Thymus (tissue), 11 donors: Measurements from ENCODE around the gene SRR. TPM values are rescaled to one million over a fixed set of nuclear protein-coding genes. Genes with fewer than 3 reads are reported as not detected.
"Not testable (repeated sequence)": the region's sequence is repeated elsewhere in the genome, so short reads cannot be mapped to it uniquely, and the experiment has no call there.

Experiments used
- DNase-seq, 9 donors: peaks; one replicate each; pipeline ENCODE4 v3.0.0-alpha.2; 2013; ENCODE audit warnings: low spot score in 9 of 9, low read depth in 6 of 9, missing footprints in 1 of 9
- H3K27ac ChIP-seq, 2 donors: one replicate each; pipeline ENCODE4 v1.5.1; 2013; ENCODE audit warnings: control low read depth in 1 of 2, low read depth in 1 of 2, low read length in 1 of 2, mild to moderate bottlenecking in 1 of 2, moderate library complexity in 1 of 2
- H3K27me3 ChIP-seq, 2 donors: one replicate each; pipeline ENCODE4 v1.5.1; 2013; ENCODE audit warnings: low read length in 1 of 2; ENCODE audit not compliant: control insufficient read depth in 2 of 2, insufficient read depth in 1 of 2
- H3K36me3 ChIP-seq, 2 donors: one replicate each; pipeline ENCODE4 v1.5.1; 2013; ENCODE audit warnings: low read length in 1 of 2, mild to moderate bottlenecking in 1 of 2, moderate library complexity in 1 of 2; ENCODE audit not compliant: control insufficient read depth in 2 of 2, insufficient read depth in 2 of 2
- H3K4me1 ChIP-seq, 2 donors: one replicate each; pipeline ENCODE4 v1.5.1; 2013; ENCODE audit warnings: low read length in 2 of 2; ENCODE audit not compliant: control insufficient read depth in 2 of 2, insufficient read depth in 2 of 2
- H3K4me3 ChIP-seq, 2 donors: one replicate each; pipeline ENCODE4 v1.5.1; 2013; ENCODE audit warnings: low read length in 2 of 2, control low read depth in 1 of 2, mild to moderate bottlenecking in 1 of 2
- H3K9me3 ChIP-seq, 2 donors: one replicate each; pipeline ENCODE4 v1.5.1; 2013; ENCODE audit warnings: low read length in 1 of 2, mild to moderate bottlenecking in 1 of 2; ENCODE audit not compliant: control insufficient read depth in 2 of 2, insufficient read depth in 1 of 2
- WGBS: extraction: QIAGEN DNeasy Blood & Tissue Kit; methylation state at CpG from one replicate; pipeline ENCODE4 v1.1.7; 2013; 5-methylcytosine and 5-hydroxymethylcytosine counted together
- polyA plus RNA-seq: library from polyadenylated mRNA; stranded (reverse); fragments of 200-250 nt; gene quantifications from one replicate; pipeline ENCODE4 v1.2.3, GENCODE V29; 2013
- total RNA-seq: library from RNA; stranded (reverse); fragments of 120-200 nt; gene quantifications from one replicate; pipeline ENCODE4 v1.2.4, GENCODE V29; 2013
- donor health status: healthy.

The SRR gene
- total and polyA plus RNA-seq, 2 donors, result 8.3 to 8.7 TPM

DNA sequence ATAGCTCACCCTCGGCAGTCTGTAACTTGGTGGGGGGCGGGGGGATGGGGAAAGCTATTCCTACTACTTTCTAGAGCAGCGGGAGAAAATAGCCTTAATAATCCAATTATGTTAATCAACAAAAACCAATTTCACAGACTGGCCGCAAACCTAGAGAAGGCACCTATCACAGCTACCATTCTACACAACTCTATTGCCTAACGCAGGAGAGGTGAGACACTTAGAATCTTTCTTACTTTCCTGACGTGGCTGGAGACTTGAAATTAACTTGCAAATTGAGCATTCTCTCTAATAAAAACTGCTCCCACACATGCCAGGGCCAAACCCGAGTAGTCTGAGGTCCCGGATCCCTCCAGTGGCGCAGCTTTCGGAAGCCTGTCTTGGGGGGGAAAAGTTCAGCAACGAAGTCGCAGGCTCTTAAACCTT lies 959 bp upstream of the SRR start:
- 6% methylated on average over 12 of the region's 12 CpGs for WGBS
- Histone ChIP-seq H3K27me3 (no peaks in the 10 kb centered on the region), H3K36me3 (peaks cover 18 to 23% of the 10 kb centered on the region in 2 donors), H3K27ac (peak overlapping the region; percentile 81 to 93), H3K9me3 (no peaks in the 10 kb centered on the region), H3K4me1 (peaks cover 10 to 16% of the 10 kb centered on the region in 2 donors), H3K4me3 (peak overlapping the region; percentile 95 to 98)
- peak in 3 of 9 donors; percentile 3 to 9 (median 5) for DNase-seq

DNA sequence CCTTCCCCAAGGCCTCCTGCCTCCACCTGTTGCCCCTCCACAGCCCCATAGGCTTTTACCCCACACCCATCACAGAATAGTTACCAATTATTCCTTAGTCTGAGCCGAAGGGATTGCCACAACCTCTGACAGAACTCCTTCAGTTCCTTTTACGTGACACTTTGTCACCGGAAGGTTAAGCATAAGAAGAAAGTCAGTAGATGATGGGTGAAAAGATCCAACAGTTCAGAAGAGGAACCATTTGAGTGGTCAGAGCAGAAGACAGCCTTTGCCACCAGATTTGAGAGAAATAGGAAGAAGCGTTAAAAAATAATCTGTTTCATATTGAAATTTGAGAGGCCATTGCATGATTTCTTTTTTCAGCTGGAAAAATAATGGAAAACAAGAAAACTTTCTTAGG lies 1.2 kb downstream of the SRR start:
- peaks cover 10 to 16% of the 10 kb centered on the region in 2 donors for H3K4me1 ChIP-seq
- no peak for DNase-seq
- H3K27ac ChIP-seq, result no peak overlapping the region
- WGBS, result 96% methylated on average over 4 of the region's 4 CpGs
- H3K36me3 ChIP-seq, result peaks cover 6 to 7% of the 10 kb centered on the region in 2 donors
- no peaks in the 10 kb centered on the region for H3K9me3 ChIP-seq
- no peaks in the 10 kb centered on the region for H3K27me3 ChIP-seq
- H3K4me3 ChIP-seq, result no peak overlapping the region

DNA sequence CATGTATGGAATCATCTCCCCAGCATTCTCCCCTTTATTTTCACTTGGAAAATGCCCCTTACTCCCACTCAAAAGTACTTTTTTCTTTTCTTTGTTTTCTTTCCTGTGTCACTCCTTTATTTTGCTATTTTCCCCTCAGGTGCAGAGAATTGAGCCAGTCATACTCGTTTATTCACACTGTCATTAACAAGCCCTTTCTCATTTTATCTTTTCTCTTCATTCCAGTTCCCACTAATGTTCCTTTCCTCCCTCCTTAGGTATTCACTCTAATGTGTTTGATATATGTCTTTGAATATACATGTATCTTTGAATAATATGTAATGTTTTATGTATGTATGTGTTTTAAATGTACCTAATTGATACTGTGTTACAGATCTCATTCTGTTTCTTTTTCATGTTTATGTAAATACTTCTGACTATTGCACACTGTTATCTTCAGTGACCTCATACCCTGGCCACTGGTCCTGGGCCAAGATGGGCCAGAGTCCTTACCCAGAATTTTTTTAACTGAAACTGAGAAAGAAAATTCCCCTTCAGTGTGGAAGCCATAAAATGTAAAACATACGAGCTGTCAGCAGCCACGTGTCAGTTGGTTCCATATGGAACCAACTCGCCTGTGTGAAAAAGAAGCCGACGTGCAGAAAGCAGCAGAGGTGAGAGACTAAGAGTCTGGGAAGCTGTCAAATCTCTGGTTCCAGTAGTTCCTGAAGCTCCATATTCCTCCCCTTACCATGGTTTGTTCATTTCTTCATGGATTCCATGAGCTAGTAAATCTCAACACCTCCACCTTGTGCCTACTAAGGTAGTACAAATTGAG lies 5.8 kb downstream of the SRR start:
- no peak overlapping the region for H3K27ac ChIP-seq
- WGBS, result 93% methylated on average over 6 of the region's 6 CpGs
- H3K36me3 ChIP-seq, result no peaks in the 10 kb centered on the region
- DNase-seq, result peak in 1 of 9 donors; percentile 2
- H3K9me3 ChIP-seq, result no peaks in the 10 kb centered on the region
- H3K27me3 ChIP-seq, result no peaks in the 10 kb centered on the region
- peaks cover 0 to under 1% of the 10 kb centered on the region in 2 donors for H3K4me1 ChIP-seq
- no peak overlapping the region for H3K4me3 ChIP-seq

DNA sequence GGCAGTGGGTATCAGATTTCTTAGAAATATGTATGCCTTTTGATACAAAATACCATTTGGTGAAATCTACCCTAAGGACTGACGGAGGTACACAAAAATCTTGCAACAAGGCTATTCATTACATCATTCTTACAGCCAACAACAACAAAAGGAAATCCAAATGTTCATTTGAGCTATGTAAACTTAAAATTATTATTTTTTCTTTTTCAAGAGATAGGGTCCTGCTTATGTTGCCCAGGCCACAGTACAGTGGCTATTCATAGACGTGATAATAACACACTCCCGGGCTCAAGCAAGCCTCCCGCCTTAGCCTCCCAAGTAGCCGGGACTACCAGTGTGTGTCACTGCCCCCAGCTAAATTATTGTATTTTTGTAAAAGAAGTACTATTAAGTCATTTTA lies 9.0 kb downstream of the SRR start:
- no peaks in the 10 kb centered on the region for H3K9me3 ChIP-seq
- H3K4me3 ChIP-seq, result no peak overlapping the region
- no peaks in the 10 kb centered on the region for H3K27me3 ChIP-seq
- H3K27ac ChIP-seq, result no peak overlapping the region
- no peaks in the 10 kb centered on the region for H3K36me3 ChIP-seq
- 95% methylated on average over 5 of the region's 5 CpGs for WGBS
- H3K4me1 ChIP-seq, result no peaks in the 10 kb centered on the region
- DNase-seq, result no peak

DNA sequence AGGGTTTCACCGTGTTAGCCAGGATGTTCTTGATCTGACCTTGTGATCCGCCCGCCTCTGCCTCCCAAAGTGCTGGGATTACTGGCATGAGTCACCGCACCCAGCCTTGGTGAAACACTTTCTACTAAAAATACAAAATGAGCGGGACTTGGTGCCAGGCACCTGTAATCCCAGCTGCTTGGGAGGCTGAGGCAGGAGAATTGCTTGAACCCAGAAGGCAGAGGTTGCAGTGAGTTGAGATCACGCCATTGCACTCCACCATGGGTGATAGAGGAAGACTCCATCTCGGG lies 13.1 kb downstream of the SRR start:
- DNase-seq, H3K27me3 ChIP-seq, H3K4me3 ChIP-seq, H3K4me1 ChIP-seq, H3K27ac ChIP-seq, H3K9me3 ChIP-seq: not testable (repeated sequence)
- peaks cover 7 to 10% of the 10 kb centered on the region in 2 donors for H3K36me3 ChIP-seq
- WGBS, result 98% methylated on average over 7 of the region's 7 CpGs

DNA sequence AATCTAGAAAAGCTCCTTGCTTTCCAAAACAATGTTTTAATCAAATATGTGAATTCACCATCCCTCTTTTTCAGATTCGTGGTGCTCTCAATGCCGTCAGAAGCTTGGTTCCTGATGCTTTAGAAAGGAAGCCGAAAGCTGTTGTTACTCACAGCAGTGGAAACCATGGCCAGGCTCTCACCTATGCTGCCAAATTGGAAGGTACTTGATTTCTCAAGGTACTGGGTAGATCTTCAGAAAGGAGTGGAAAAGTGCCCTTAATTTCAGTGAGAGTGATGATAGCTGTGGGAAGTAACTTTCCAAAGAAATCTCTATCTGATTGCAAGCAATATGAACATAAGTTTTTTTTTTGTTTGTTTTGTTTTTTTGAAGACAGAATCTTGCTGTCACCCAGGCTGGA lies 14.0 kb downstream of the SRR start:
- no peak overlapping the region for H3K4me3 ChIP-seq
- WGBS, result 98% methylated on average over 3 of the region's 3 CpGs

DNA sequence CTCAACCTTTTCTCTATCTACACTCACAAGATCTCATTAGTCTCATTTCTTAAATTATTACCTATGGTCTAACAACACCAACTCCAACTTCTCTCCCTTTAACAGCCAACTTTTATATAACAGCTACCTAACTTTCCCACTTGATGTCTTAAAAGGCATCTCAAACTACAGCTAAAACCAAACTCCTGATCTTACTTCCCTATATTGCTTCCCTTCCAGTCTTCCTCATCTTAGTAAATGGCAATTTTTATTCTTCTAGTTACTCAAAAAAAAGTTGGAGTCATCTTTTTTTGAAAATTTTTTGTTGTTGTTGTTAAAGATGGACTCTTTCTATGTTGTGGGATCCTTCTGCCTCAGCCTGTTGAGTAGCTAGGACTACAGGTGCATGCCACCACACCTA lies 15.3 kb downstream of the SRR start:
- no peak for DNase-seq
- Histone ChIP-seq H3K36me3 (peaks cover 20 to 29% of the 10 kb centered on the region in 2 donors), H3K27me3 (no peaks in the 10 kb centered on the region), H3K27ac (no peak overlapping the region), H3K4me3 (no peak overlapping the region), H3K4me1 (no peaks in the 10 kb centered on the region), H3K9me3 (no peaks in the 10 kb centered on the region)

More for the DNA sequence above, 14.0 kb downstream of the SRR start:
- H3K4me1 ChIP-seq, result no peaks in the 10 kb centered on the region
- H3K27me3 ChIP-seq, result no peaks in the 10 kb centered on the region
- H3K27ac ChIP-seq, result no peak overlapping the region
- DNase-seq, result no peak
- H3K36me3 ChIP-seq, result peaks cover 13 to 17% of the 10 kb centered on the region in 2 donors
- H3K9me3 ChIP-seq, result no peaks in the 10 kb centered on the region

DNA sequence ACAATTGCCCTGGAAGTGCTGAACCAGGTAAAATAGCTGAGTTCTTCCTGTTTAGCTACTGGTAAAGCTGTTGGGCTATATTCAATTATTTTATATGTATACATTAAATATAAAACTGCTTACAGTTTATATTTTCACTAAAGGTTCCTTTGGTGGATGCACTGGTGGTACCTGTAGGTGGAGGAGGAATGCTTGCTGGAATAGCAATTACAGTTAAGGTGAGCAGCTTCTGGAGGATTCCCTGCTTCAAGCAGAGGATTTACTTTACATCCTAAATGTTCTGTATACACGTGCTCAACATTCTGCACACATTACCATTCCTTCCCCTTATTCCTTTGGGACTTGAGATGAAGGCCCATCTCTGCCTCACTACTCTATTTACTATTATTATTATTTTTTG lies 17.6 kb downstream of the SRR start:
- H3K27ac ChIP-seq, result no peak overlapping the region
- H3K4me1 ChIP-seq, result no peaks in the 10 kb centered on the region
- 100% methylated on average over 1 of the region's 1 CpG for WGBS
- no peak for DNase-seq
- no peaks in the 10 kb centered on the region for H3K9me3 ChIP-seq
- no peak overlapping the region for H3K4me3 ChIP-seq
- H3K36me3 ChIP-seq, result peaks cover 26 to 51% of the 10 kb centered on the region in 2 donors
- H3K27me3 ChIP-seq, result no peaks in the 10 kb centered on the region

DNA sequence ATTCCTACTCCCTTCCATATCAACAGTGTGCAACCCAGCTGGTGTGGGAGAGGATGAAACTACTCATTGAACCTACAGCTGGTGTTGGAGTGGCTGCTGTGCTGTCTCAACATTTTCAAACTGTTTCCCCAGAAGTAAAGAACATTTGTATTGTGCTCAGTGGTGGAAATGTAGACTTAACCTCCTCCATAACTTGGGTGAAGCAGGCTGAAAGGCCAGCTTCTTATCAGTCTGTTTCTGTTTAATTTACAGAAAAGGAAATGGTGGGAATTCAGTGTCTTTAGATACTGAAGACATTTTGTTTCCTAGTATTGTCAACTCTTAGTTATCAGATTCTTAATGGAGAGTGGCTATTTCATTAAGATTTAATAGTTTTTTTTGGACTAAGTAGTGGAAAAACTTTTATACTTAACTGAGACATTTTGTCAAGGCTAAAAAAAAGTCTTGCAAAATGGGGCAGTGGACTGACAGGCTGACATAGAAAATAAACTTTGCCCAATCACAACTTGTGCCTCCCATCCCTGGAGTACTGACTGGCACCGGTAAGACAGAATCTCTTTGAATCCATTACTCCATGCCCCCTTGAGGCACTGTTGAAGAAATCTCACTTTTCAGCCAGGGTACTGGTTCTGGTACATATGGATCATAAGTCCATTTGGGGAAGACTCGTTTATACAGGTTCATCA lies 20.0 kb downstream of the SRR start:
- Histone ChIP-seq H3K27me3 (no peaks in the 10 kb centered on the region), H3K27ac (no peak overlapping the region), H3K4me3 (no peak overlapping the region), H3K9me3 (no peaks in the 10 kb centered on the region), H3K36me3 (peaks cover 28 to 69% of the 10 kb centered on the region in 2 donors), H3K4me1 (no peaks in the 10 kb centered on the region)
- DNase-seq, result no peak
- 93% methylated on average over 2 of the region's 2 CpGs for WGBS
